OCI-LY3 (cell line): ENCODE data around the gene SUN3.

Source experiments
- H2AFZ ChIP-seq: fragments of 200-600, 300-600 bp; shearing (Covaris generic); 2 replicates; pipeline ENCODE4 v1.6.0; 2014; ENCODE audit warnings: antibody characterized with exemption, low read depth, low read length
- H3K27ac ChIP-seq: fragments of 200-600, 300-600 bp; sonication (generic); 2 replicates; pipeline ENCODE4 v1.5.1; 2014; ENCODE audit warnings: mild to moderate bottlenecking, low read length, moderate library complexity, mixed read lengths
- H3K27me3 ChIP-seq: fragments of 200-600, 300-600 bp; sonication (generic); 2 replicates; pipeline ENCODE4 v1.6.1; 2014; ENCODE audit warnings: low read depth, low read length, mixed read lengths
- H3K36me3 ChIP-seq: fragments of 200-600, 300-600 bp; sonication (generic); replicated peaks from 2 replicates; pipeline ENCODE3; 2014; ENCODE audit warnings: low read depth, low read length, mixed read lengths
- H3K4me1 ChIP-seq: fragments of 300-600, 200-600 bp; sonication (generic); 2 replicates; pipeline ENCODE4 v1.6.1; 2014; ENCODE audit warnings: low read length, mixed read lengths
- H3K4me2 ChIP-seq: fragments of 200-600, 300-600 bp; sonication (generic); 2 replicates; pipeline ENCODE4 v1.6.1; 2014; ENCODE audit warnings: low read length, mixed read lengths
- H3K4me3 ChIP-seq: fragments of 300-600, 200-600 bp; sonication (generic); 2 replicates; pipeline ENCODE4 v1.5.1; 2014; ENCODE audit warnings: antibody characterized with exemption, mild to moderate bottlenecking, low read length, moderate library complexity
- H3K79me2 ChIP-seq: fragments of 300-600, 200-600 bp; shearing (Covaris generic); 2 replicates; pipeline ENCODE4 v1.6.1; 2014; ENCODE audit warnings: mild to moderate bottlenecking, low read length, mixed read lengths
- H3K9ac ChIP-seq: fragments of 300-600, 200-600 bp; shearing (Covaris generic); 2 replicates; pipeline ENCODE4 v1.6.0; 2014; ENCODE audit warnings: mild to moderate bottlenecking, low read length, moderate library complexity
- H3K9me3 ChIP-seq: fragments of 200-600, 300-600 bp; shearing (Covaris generic); 2 replicates; pipeline ENCODE4 v1.6.1; 2014; ENCODE audit warnings: low read length, mixed read lengths; ENCODE audit not compliant: insufficient read depth
- H4K20me1 ChIP-seq: fragments of 200-600, 300-600 bp; sonication (generic); 2 replicates; pipeline ENCODE4 v1.6.1; 2016; ENCODE audit warnings: low read length, mixed read lengths; ENCODE audit not compliant: insufficient read depth
- EZH2phosphoT487 ChIP-seq: fragments of 200-600 bp; shearing (Covaris generic); IDR thresholded peaks from 2 replicates; pipeline ENCODE4 v1.6.1; 2018; ENCODE audit warnings: antibody characterized with exemption, mixed run types, low read depth
- TF ChIP-seq, protein P1 (sequence below): fragments of 200-600, 300-600 bp; sonication (generic); IDR thresholded peaks from 2 replicates; pipeline ENCODE4 v1.5.1; 2014; ENCODE audit warnings: antibody characterized with exemption, low read length, low read depth

Gene SUN3

DNA sequence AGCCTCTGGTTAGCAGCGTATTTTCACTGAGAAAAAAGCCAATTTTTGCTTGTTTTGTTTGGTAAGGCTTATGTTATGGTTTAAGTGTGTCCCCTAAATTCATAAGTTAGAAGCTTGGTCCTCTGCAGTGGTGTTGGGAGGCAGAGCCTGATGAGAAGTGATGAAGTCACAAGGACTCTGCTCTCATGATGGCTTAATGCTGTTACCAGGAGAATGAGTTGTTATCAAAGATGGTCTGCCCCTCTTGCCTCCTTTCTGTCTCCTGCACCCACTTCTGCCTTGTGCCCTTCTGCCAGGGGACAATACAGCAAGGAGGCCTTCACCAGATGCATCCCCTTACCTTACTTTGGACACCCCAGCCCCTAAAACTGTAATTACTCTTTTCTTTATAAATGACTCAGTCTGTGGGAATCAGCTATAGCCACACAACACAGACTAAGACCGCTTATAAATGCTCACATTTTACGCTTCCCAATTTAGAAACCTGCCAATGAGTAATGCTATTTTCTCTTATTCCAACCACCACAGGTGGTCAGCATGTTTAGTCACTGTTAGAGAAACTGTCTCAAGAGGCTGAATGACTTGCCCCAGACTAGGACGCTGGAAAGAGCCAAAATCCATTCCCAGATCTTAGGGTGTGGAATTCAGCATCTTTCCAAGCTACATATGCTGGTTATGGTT is 74.5 kb downstream of the SUN3 start:
- H3K4me2 ChIP-seq = no peak overlapping the region
- no peaks in the 10 kb centered on the region for H3K4me1 ChIP-seq
- H3K9ac ChIP-seq = no peak overlapping the region
- no peak for TF ChIP-seq EZH2phosphoT487
- TF ChIP-seq, protein P1, sequence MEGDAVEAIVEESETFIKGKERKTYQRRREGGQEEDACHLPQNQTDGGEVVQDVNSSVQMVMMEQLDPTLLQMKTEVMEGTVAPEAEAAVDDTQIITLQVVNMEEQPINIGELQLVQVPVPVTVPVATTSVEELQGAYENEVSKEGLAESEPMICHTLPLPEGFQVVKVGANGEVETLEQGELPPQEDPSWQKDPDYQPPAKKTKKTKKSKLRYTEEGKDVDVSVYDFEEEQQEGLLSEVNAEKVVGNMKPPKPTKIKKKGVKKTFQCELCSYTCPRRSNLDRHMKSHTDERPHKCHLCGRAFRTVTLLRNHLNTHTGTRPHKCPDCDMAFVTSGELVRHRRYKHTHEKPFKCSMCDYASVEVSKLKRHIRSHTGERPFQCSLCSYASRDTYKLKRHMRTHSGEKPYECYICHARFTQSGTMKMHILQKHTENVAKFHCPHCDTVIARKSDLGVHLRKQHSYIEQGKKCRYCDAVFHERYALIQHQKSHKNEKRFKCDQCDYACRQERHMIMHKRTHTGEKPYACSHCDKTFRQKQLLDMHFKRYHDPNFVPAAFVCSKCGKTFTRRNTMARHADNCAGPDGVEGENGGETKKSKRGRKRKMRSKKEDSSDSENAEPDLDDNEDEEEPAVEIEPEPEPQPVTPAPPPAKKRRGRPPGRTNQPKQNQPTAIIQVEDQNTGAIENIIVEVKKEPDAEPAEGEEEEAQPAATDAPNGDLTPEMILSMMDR = no peak
- no peaks in the 10 kb centered on the region for H3K79me2 ChIP-seq
- no peaks in the 10 kb centered on the region for H4K20me1 ChIP-seq
- no peak overlapping the region for H2AFZ ChIP-seq
- H3K4me3 ChIP-seq = no peak overlapping the region
- peaks cover 7% of the 10 kb centered on the region; the same call in 1 of the 2 replicates for H3K27me3 ChIP-seq
- H3K36me3 ChIP-seq = peaks cover 5% of the 10 kb centered on the region
- H3K27ac ChIP-seq = no peak overlapping the region
- H3K9me3 ChIP-seq = no peaks in the 10 kb centered on the region

DNA sequence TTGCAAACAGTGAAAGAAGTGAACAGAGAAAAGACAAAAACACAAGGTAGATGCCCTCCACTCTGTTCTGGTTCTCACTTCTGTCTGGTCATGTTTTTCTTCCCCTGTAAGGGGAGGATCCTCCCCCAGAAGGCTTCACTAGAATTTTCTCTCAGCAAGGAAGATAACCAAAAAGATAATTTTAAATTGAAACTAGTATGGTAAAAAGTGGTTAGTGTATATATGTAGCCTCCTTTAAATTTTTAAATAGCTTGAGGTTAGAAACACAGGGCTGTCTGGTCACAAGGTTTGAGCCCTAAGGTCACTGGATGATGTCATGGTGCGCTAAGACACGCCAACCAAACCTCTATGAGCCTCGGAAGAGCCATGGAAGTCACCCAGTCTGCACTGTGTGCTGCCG is 75.1 kb downstream of the SUN3 start:
- peaks cover 5% of the 10 kb centered on the region for H3K36me3 ChIP-seq
- H3K27ac ChIP-seq = no peak overlapping the region
- no peak overlapping the region for H3K4me3 ChIP-seq
- H3K9ac ChIP-seq = no peak overlapping the region
- H2AFZ ChIP-seq = no peak overlapping the region
- no peaks in the 10 kb centered on the region for H3K9me3 ChIP-seq
- no peak for TF ChIP-seq EZH2phosphoT487
- TF ChIP-seq, protein P1 = no peak
- H4K20me1 ChIP-seq = no peaks in the 10 kb centered on the region
- peaks cover 7% of the 10 kb centered on the region; the same call in 1 of the 2 replicates for H3K27me3 ChIP-seq
- no peaks in the 10 kb centered on the region for H3K4me1 ChIP-seq
- no peaks in the 10 kb centered on the region for H3K79me2 ChIP-seq
- H3K4me2 ChIP-seq = no peak overlapping the region

DNA sequence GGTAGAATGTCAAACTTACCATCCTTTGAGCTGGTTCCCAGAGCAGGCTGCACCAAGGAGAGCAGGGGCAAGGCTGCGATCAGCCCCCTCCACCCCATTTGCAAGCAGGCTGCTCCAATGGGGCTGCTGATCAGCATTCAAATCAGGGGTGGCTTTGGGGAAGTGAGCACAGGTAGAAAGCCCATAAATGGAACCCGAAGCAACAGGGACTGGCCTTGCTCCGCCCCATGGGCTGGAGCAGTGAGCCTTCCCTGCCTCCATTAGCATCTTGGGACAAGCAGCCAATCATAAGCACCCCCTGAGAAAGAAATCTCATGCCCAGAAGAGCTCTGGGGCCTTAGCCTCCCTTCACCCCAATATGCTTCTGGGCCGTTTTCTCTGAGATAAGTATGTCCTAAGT is 76.7 kb downstream of the SUN3 start:
- TF ChIP-seq EZH2phosphoT487 = no peak
- TF ChIP-seq, protein P1 = no peak
- Histone ChIP-seq H2AFZ (no peak overlapping the region), H3K4me1 (no peaks in the 10 kb centered on the region), H3K4me2 (no peak overlapping the region), H3K4me3 (no peak overlapping the region), H3K9ac (no peak overlapping the region), H4K20me1 (no peaks in the 10 kb centered on the region), H3K27ac (no peak overlapping the region), H3K79me2 (no peaks in the 10 kb centered on the region), H3K27me3 (peaks cover 11% of the 10 kb centered on the region; the same call in 1 of the 2 replicates), H3K36me3 (peaks cover 5% of the 10 kb centered on the region), H3K9me3 (no peaks in the 10 kb centered on the region)

DNA sequence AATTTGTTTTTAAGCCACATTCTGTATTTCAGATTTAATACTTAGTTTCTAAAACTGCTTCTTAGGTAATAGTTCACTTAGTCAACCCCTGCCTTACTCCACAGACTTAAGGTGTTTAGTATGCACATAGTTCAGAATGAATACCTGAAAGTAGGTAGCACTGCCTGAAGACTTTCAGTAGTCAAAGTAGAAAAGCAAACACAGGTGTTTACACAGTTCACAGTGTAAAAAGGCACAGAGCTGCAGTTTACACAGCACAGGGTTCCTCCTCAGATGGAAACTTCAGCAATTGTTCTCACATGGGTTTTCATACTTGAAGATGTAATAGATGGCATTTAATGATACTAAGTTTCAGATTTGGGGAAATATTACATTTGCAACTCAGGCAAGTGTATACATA is 77.5 kb downstream of the SUN3 start:
- Histone ChIP-seq H3K4me1 (no peaks in the 10 kb centered on the region), H3K9ac (no peak overlapping the region), H2AFZ (no peak overlapping the region), H3K27ac (no peak overlapping the region), H3K27me3 (peaks cover 19% of the 10 kb centered on the region; the same call in 1 of the 2 replicates), H3K9me3 (no peaks in the 10 kb centered on the region), H3K79me2 (no peaks in the 10 kb centered on the region), H3K4me3 (no peak overlapping the region), H3K36me3 (peaks cover 5% of the 10 kb centered on the region), H3K4me2 (no peak overlapping the region), H4K20me1 (no peaks in the 10 kb centered on the region)
- TF ChIP-seq, protein P1 = no peak
- TF ChIP-seq EZH2phosphoT487 = no peak
